HepG2 (cell line): ENCODE data around the gene SOX9. TPM values are rescaled to one million over a fixed set of nuclear protein-coding genes. Genes with fewer than 3 reads are reported as not detected.

Experiments
- ATAC-seq: fragments of 200-7000 bp; cut with Tn5 transposase; 3 replicates; pipeline ENCODE4 v1.9.1; 2020; ENCODE audit warnings: mild to moderate bottlenecking, moderate library complexity
- BruUV-seq: library from RNA; stranded (reverse); fragments of 400-500 nt; replicated peaks from 2 replicates; lab custom pipeline; 2021; lab: Mats Ljungman, UMichigan
- CTCF ChIA-PET: fragments of 300-600 bp; formaldehyde crosslinking; extraction: SDS; loops from one replicate; lab custom pipeline; 2021; ENCODE audit warnings: low total read pairs, inconsistent platforms, low intra/inter-chr PET ratio; lab: Yijun Ruan, JAX
- POLR2A ChIA-PET: fragments of 350-600 bp; sonication (Branson Sonifier 250); formaldehyde crosslinking; loops from one replicate; lab custom pipeline; 2020; ENCODE audit warnings: antibody characterized with exemption, inconsistent platforms; lab: Yijun Ruan, JAX
- DNase-seq: peaks from one replicate; pipeline ENCODE4 v3.0.0-alpha.2; 2015; ENCODE audit warnings: low spot score
- FAIRE-seq: peaks from 3 replicates; lab custom pipeline; 2011; peaks lifted over from hg19 to GRCh38; lab: Jason Lieb, UNC
- H2AFZ ChIP-seq: one replicate; pipeline ENCODE4 v1.6.1; 2011; ENCODE audit warnings: low read length, inconsistent platforms
- H3K27ac ChIP-seq: fragments of 300-600 bp; 3 replicates; pipeline ENCODE4 v1.8.0; 2011; ENCODE audit warnings: mixed run types, mild to moderate bottlenecking, mixed read lengths, low read length, inconsistent platforms; ENCODE audit not compliant: insufficient read depth; ENCODE audit errors: extremely low read length
- H3K27me3 ChIP-seq, 2 experiments: fragments of 200-600 bp in 1 of 2; 2 replicates in 1 of 2; 3 replicates in 1 of 2; pipeline versions ENCODE4 v1.6.0 to v1.8.0; 2011; ENCODE audit warnings: low read length in 2 of 2, mild to moderate bottlenecking in 2 of 2, moderate library complexity in 2 of 2, inconsistent platforms in 1 of 2; ENCODE audit not compliant: insufficient read depth in 2 of 2, control insufficient read depth in 1 of 2
- H3K36me3 ChIP-seq, 2 experiments: fragments of 200-600 bp in 1 of 2; replicated peaks in 1 of 2; 2 replicates in 1 of 2; 3 replicates in 1 of 2; pipeline versions ENCODE4 v1.5.1 to v1.8.0; 2011; ENCODE audit warnings: low read length in 2 of 2, inconsistent platforms in 1 of 2; ENCODE audit not compliant: insufficient read depth in 2 of 2, control insufficient read depth in 1 of 2
- H3K4me1 ChIP-seq: 2 replicates; pipeline ENCODE4 v1.5.1; 2012; ENCODE audit warnings: low read length, inconsistent platforms; ENCODE audit not compliant: insufficient read depth
- H3K4me2 ChIP-seq: 2 replicates; pipeline ENCODE4 v1.6.0; 2011; ENCODE audit warnings: low read depth, low read length, inconsistent platforms
- H3K4me3 ChIP-seq, 3 experiments: fragments of 200-600 bp in 1 of 3; sonication (generic), shearing (Covaris generic) in 1 of 3; replicated peaks in 1 of 3; 2 replicates each; pipeline ENCODE4 v1.5.1; 2011 to 2016; ENCODE audit warnings: low read length in 3 of 3, inconsistent platforms in 2 of 3, low read depth in 2 of 3, mild to moderate bottlenecking in 2 of 3, control low read depth in 1 of 3, mixed read lengths in 1 of 3; ENCODE audit not compliant: insufficient read depth in 1 of 3
- H3K79me2 ChIP-seq: one replicate; pipeline ENCODE4 v1.6.1; 2011; ENCODE audit warnings: low read length, inconsistent platforms; ENCODE audit not compliant: insufficient read depth
- H3K9ac ChIP-seq: 2 replicates; pipeline ENCODE4 v1.6.0; 2011; ENCODE audit warnings: mild to moderate bottlenecking, low read depth, low read length, inconsistent platforms; ENCODE audit not compliant: insufficient read depth
- H3K9me3 ChIP-seq: 2 replicates; pipeline ENCODE4 v1.5.1; 2012; ENCODE audit warnings: mild to moderate bottlenecking, low read length
- H4K20me1 ChIP-seq: 2 replicates; pipeline ENCODE4 v1.6.0; 2011; ENCODE audit warnings: inconsistent platforms, mild to moderate bottlenecking, low read length, moderate library complexity; ENCODE audit not compliant: insufficient read depth
- AGO2 ChIP-seq: fragments of 200-400 bp; formaldehyde crosslinking; optimal IDR thresholded peaks from 2 replicates; pipeline ENCODE3; 2017; ENCODE audit warnings: mild to moderate bottlenecking, low read depth, low read length, moderate library complexity
- POLR2AphosphoS2 ChIP-seq: IDR thresholded peaks from 2 replicates; pipeline ENCODE4 v1.6.1; 2011; ENCODE audit warnings: low read depth, low read length, improper control_type of control experiment
- ZC3H4 ChIP-seq: sonication (generic); formaldehyde crosslinking; IDR thresholded peaks from 2 replicates; pipeline ENCODE4 v1.4.0; 2020; ENCODE audit warnings: missing genetic modification reagents, borderline replicate concordance
- ZNF709 ChIP-seq: sonication (generic); formaldehyde crosslinking; IDR thresholded peaks from 2 replicates; pipeline ENCODE4 v1.5.0; 2020; ENCODE audit warnings: mild to moderate bottlenecking, missing genetic modification reagents
- WGBS: methylation state at CpG from one replicate; pipeline ENCODE4 v1.1.6; 2017; ENCODE audit warnings: low lambda C conversion rate; 5-methylcytosine and 5-hydroxymethylcytosine counted together
- in situ Hi-C: cut with HindIII; loops from 2 replicates; pipeline ENCODE4 v1.10.0; 2017; ENCODE audit warnings: low pct_unique_long_range_greater_than_20kb; ENCODE audit not compliant: extremely low pct_ligation_motif_present
- intact Hi-C: fragments of 100-400 bp; cut with micrococcal nuclease; formaldehyde crosslinking; loops from one replicate; pipeline ENCODE4 v1.10.0; 2022; ENCODE audit not compliant: unreplicated experiment
- polyA plus RNA-seq, 8 experiments: library from polyadenylated mRNA; depleted of rRNA in 3 of 8; stranded (reverse) in 7 of 8; unstranded in 1 of 8; fragments of >200 nt; fragmentation: Illumina TruSeq in 4 of 8; extraction: Trizol in 4 of 8; gene quantifications; 2 replicates each; pipeline versions ENCODE4 v1.2.1 to v1.2.3, GENCODE V29; 2011 to 2016; ENCODE audit warnings: low read depth in 4 of 8, missing spikeins in 1 of 8, mixed read lengths in 1 of 8; ENCODE audit not compliant: insufficient read depth in 1 of 8
- total RNA-seq, 5 experiments: library from RNA; depleted of rRNA; stranded (reverse); fragments of >200 nt; fragmentation: Illumina TruSeq; extraction: Trizol; gene quantifications; 2 replicates each; pipeline ENCODE4 v1.2.3, GENCODE V29; 2016; ENCODE audit warnings: low read depth in 1 of 5
- TF ChIP-seq, protein P1 (sequence below), 2 experiments: sonication (generic) in 1 of 2; formaldehyde crosslinking in 1 of 2; IDR thresholded peaks; 2 replicates each; pipeline versions ENCODE4 v1.4.0 to v1.6.1; 2016 to 2020; ENCODE audit warnings: borderline replicate concordance in 1 of 2, low read depth in 1 of 2, mild to moderate bottlenecking in 1 of 2, missing genetic modification reagents in 1 of 2

Gene SOX9
- total and polyA plus RNA-seq, 2 of the 13 experiments (the other 11 are each of a cell fraction or from before 2014, with no cell fraction given), result 16.1 to 27.6 TPM

DNA sequence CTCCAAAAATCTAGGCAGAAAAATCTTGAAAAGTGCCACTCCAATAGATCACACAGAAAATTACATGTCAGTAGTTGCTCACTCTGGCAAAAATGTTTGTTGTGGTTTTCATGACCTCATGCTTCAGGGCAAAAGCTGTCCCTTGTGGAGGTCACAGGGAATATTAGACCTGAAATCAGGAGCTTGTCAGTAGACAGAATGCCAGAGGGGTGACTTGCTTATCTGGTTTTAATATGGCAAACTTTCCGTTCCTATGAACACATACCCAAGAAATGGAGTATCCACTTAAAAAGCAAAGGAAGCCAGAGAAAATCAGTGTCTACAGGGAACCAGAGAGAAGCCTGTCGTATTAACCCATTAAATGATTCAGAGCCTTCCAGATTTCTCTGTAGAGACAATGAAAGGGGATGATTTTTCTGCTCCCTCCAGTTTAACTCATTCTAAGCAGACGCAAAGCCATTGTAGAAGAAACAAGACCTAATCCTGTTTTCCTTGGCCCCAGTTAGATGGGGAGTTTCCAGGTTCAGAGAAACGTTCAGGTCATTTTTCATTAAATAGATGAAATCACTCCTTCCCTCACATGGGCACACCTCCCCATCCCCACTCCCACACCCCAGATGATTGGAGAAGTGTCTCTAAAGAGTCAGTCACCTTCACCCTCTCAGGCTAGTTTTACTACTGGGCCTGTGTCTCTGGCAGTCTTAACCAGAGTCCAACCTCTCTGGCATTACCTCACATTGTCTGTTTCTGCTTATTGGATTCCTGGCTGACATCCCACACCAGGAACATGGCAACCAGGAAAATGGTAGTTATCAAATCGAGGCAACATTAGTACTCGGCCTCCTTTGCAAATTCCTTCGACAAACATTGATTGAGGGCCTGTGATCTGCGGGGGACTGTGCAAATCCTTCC, 6.0 kb downstream of the SOX9 start (continued):
- TF ChIP-seq, protein P1, sequence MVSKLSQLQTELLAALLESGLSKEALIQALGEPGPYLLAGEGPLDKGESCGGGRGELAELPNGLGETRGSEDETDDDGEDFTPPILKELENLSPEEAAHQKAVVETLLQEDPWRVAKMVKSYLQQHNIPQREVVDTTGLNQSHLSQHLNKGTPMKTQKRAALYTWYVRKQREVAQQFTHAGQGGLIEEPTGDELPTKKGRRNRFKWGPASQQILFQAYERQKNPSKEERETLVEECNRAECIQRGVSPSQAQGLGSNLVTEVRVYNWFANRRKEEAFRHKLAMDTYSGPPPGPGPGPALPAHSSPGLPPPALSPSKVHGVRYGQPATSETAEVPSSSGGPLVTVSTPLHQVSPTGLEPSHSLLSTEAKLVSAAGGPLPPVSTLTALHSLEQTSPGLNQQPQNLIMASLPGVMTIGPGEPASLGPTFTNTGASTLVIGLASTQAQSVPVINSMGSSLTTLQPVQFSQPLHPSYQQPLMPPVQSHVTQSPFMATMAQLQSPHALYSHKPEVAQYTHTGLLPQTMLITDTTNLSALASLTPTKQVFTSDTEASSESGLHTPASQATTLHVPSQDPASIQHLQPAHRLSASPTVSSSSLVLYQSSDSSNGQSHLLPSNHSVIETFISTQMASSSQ (IDR thresholded peaks at IDR 0.05; ENCODE audit: low read depth), result no peak
- TF ChIP-seq, protein P1 (CRISPR knock-in tag; IDR thresholded peaks at IDR 0.05; ENCODE audit: borderline replicate concordance), result no peak
- 0 out of 2 replicates have a peak, but pooled peaks have one; percentile 28 for TF ChIP-seq ZC3H4

DNA sequence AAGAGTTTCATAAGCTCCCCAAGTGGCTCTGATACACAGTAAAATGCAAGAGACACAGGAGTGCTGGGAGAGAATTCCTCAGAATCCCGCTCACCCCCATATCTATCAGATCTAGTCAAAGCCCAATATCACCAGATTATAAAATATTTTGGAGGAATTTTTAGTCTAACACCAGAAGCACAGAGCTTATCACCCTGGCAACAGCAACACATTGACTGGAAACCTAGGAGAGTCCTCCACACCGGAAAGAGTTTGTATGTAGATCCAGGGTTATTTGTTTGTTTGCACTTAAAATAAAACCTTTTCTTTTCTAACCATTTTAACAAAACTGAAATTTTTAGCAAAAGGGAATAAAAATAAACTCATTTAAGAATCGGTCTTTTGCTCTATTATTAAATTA, 7.2 kb downstream of the SOX9 start:
- FAIRE-seq (no peak), ATAC-seq (no peak), DNase-seq (no peak)
- H4K20me1 ChIP-seq, result peaks cover 32% of the 10 kb centered on the region
- peaks cover 5 to 14% of the 10 kb centered on the region in 2 experiments for H3K36me3 ChIP-seq
- 85% methylated on average over 3 of the region's 3 CpGs for WGBS
- peaks cover 46% of the 10 kb centered on the region for H3K4me1 ChIP-seq
- no peak for TF ChIP-seq POLR2AphosphoS2
- no peak for TF ChIP-seq AGO2
- no peak for TF ChIP-seq ZNF709 (CRISPR knock-in tag)
- no peak overlapping the region for H2AFZ ChIP-seq
- H3K27me3 ChIP-seq, result no peaks in the 10 kb centered on the region; a peak in 1 of 5 replicates
- in situ Hi-C loops (no loop called here), intact Hi-C loops (loop anchor here (5.0 kb wide), 1 partner anchor 174 kb away; no protein-coding TSS in a partner anchor)
- H3K9me3 ChIP-seq, result no peaks in the 10 kb centered on the region
- CTCF ChIA-PET, result no interaction called here
- no peak overlapping the region for H3K4me2 ChIP-seq
- no peak overlapping the region for H3K4me3 ChIP-seq
- H3K79me2 ChIP-seq, result peaks cover 18% of the 10 kb centered on the region
- POLR2A ChIA-PET, result interaction anchor here (0.6 to 1.9 kb wide), 6 partner anchors 9 to 412 kb away, joined by 3 to 9 read pairs (median 4); no protein-coding TSS in a partner anchor
- BruUV-seq, result no TSS peak
- no peak overlapping the region for H3K27ac ChIP-seq
- H3K9ac ChIP-seq, result no peak overlapping the region
